Large intestine (tissue), 3 donors: ENCODE results near the gene HSPBP1. TPM values are rescaled to one million over a fixed set of nuclear protein-coding genes. Genes with fewer than 3 reads are reported as not detected.

ENCODE experiments used
- DNase-seq, 2 donors: peaks; one replicate each; pipeline versions ENCODE4 v3.0.0 to v3.0.0-alpha.2; 2013
- H3K27ac ChIP-seq: one replicate; pipeline ENCODE4 v1.5.1; 2013; ENCODE audit warnings: low read length
- H3K27me3 ChIP-seq: 2 replicates; pipeline ENCODE4 v1.6.1; 2013; ENCODE audit warnings: low read length; ENCODE audit not compliant: control insufficient read depth, insufficient read depth
- H3K36me3 ChIP-seq: 2 replicates; pipeline ENCODE4 v1.6.1; 2013; ENCODE audit warnings: low read length; ENCODE audit not compliant: control insufficient read depth, insufficient read depth
- H3K4me1 ChIP-seq: one replicate; pipeline ENCODE4 v1.6.1; 2013; ENCODE audit warnings: low read length; ENCODE audit not compliant: control insufficient read depth, insufficient read depth
- H3K4me3 ChIP-seq: one replicate; pipeline ENCODE4 v1.5.1; 2013; ENCODE audit warnings: low read length
- H3K9me3 ChIP-seq: one replicate; pipeline ENCODE4 v1.6.1; 2013; ENCODE audit warnings: mild to moderate bottlenecking, low read depth, low read length, moderate library complexity; ENCODE audit not compliant: control insufficient read depth
- WGBS: methylation state at CpG from one replicate; pipeline ENCODE4 v1.1.5; 2013; ENCODE audit warnings: low lambda C conversion rate; ENCODE audit not compliant: insufficient coverage; 5-methylcytosine and 5-hydroxymethylcytosine counted together
- polyA plus RNA-seq: library from polyadenylated mRNA; unstranded; fragments of 120-200 nt; gene quantifications from one replicate; pipeline ENCODE4 v1.2.1, GENCODE V29; 2013

HSPBP1 gene
- polyA plus RNA-seq, 1 donor, result 29.4 TPM

DNA sequence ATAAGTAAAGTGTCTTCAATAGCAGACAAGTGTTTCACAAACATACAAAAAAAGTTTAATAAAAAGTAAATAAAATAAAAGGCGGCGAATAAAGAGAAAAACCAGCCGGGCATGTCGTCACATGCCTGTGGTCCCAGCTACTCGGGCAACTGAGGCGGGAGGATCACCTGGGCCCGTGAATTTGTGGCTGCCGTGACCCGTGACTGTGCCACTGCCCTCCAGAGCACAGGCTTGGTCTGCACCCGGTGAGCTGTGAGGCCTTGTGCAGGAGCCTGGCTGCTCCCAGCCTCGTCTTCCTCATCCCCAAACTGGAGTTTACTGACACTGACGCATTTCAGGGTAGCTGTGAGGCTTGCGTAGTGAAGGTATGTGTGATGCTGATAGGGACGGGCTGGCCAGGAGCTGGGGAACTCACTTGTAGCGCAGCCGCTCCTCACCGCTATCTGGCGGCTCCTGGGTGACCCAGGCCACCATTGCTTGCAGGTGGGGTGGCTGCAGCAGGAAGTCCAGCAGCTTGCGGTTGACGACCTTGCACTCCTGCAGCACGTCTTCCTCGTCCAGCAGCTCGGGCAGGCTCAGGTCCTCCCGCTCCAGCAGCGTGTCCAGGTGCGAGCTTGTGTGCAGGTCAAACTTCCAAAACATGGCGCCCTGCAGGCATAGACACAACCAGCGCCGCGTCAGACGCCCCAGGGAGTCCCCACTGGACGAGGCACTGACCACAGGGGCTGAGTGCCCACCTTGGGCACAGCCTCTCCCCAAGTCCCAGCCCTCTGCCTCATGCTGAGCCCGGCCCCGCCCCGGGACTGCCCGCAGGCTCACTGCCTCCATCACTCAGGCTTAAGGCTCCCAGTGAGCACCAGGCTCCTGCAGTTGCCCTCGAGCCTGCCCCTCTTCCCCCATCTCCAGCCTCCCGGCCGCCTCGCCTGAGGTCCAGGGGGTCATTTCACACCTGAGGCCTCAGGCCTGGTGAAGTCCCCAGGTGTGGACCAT lies 33.2 kb downstream of the HSPBP1 start:
- H3K4me1 ChIP-seq, result peaks cover 20% of the 10 kb centered on the region
- no peaks in the 10 kb centered on the region for H3K9me3 ChIP-seq
- no peak overlapping the region for H3K4me3 ChIP-seq
- DNase-seq, result no peak
- peaks cover 62% of the 10 kb centered on the region for H3K36me3 ChIP-seq
- WGBS, result 100% methylated on average over 1 of the region's 40 CpGs
- H3K27me3 ChIP-seq, result no peaks in the 10 kb centered on the region
- H3K27ac ChIP-seq, result no peak overlapping the region

DNA sequence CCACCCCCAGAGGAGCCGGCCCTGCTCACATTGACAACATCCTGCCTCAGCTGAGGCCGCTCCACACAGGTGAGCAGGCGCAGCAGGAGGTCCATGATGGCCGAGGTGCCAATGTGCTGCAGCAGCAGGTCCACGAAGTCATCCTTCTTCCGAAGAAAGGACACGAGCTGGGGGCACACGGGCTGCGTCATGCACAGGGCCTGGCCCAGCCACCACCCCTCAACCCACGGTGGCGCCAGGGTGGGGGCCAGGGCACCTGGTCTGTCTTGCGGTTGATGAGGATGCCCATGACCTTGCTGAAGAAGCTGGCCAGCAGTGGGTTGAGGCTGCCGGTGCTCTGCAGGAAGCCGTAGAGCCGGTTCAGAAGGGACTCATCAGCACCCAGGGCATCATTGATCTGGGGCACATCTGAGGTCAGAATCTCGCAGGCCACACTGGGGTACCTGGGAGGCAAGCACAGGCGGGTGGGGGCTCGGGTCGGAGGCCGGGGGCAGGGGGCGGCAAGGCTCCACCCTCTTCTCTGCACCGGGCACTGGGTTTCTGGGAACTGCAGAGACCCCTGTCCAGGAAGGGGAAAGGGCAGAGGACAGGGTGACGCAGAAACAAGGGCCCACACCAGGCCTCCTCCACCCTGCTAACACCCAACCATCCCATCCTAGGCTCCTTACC lies 34.5 kb downstream of the HSPBP1 start:
- Histone ChIP-seq H3K27me3 (no peaks in the 10 kb centered on the region), H3K4me1 (peaks cover 16% of the 10 kb centered on the region), H3K36me3 (peaks cover 66% of the 10 kb centered on the region), H3K9me3 (no peaks in the 10 kb centered on the region), H3K4me3 (no peak overlapping the region), H3K27ac (no peak overlapping the region)
- DNase-seq, result no peak
- whole genome bisulfite sequencing, result no CpG with 5 or more reads among the region's 23 CpGs

DNA sequence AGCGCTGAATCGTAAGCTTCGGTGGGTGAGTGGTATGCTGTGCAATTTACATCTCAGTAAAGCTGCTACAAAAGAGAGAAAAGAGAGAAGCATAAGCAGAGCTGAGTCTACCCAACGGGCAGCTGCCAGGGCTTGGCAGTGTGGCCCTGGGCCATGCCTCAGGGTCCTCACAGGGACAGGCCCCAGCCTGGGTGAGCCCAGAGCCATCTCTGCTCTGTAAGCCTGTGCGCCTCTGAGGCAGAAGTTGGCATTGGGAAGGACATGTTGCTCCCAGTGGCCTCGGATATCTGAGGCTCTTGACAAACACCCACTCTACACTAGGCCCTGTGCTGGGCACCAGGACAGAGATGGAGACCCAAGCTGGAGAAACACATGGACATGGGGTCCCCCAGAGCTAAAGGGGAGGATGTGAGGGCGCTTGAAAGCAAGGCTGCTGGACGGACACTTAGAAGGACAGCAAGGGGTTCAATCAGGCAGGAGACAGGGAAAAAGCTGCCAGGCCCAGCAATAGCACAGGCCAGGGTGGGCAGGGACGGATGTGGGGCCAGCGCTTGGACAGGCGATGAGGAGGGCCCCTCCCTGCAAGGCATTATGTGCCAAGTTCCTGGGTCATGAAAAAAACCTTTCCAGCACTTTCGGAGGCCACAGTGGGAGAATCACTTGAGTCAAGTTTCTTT lies 35.8 kb downstream of the HSPBP1 start:
- Histone ChIP-seq H3K4me1 (peaks cover 16% of the 10 kb centered on the region), H3K4me3 (no peak overlapping the region), H3K27me3 (no peaks in the 10 kb centered on the region), H3K36me3 (peaks cover 79% of the 10 kb centered on the region), H3K9me3 (no peaks in the 10 kb centered on the region), H3K27ac (no peak overlapping the region)
- WGBS, result 94% methylated on average over 3 of the region's 12 CpGs
- no peak for DNase-seq

DNA sequence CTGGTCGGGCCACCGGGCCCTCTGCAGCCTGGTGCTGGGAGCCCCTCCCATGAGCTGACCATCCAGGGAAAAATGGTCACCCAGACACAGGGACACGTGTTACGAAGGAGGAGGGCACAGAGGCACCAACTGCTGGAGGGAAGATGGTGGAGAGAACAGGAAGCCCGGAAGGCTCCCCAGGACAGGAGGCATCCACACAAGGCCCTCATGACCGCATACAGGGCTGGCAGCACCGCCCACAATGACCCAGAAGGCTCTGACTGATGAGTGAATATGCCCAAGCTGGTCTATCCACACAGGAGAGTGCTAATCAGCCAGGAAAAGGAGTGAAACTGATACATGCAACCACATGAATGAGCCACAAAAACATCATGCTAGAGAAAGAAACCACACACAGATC lies 37.4 kb downstream of the HSPBP1 start:
- no peaks in the 10 kb centered on the region for H3K9me3 ChIP-seq

DNA sequence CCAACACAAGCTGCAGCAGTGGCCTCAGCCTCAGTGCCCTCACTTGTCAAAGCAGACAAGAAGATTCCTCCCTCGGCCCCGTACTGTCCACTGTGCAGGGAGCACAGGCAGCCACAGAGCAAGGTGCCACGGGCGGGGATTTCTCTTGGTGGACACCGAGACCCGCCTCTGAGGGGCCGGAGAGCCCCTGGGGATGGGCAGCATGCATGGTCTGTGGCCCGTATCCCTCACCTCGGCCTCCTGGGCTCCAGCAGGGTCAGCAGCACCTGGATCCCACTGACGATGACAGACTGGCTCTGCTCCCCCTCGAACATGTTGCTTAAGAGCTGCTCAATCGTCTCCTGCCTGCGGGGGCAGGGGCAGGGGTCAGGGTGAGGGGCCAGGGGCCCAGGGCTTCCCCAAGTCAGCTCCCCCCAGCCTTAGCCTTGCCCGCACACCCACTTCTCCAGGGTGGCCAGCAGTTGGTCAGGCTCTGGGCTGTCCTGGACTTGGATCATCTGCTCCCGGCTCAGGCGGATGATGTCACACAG lies 37.9 kb downstream of the HSPBP1 start:
- Histone ChIP-seq H3K36me3 (peaks cover 90% of the 10 kb centered on the region), H3K4me1 (no peaks in the 10 kb centered on the region), H3K27me3 (no peaks in the 10 kb centered on the region), H3K9me3 (no peaks in the 10 kb centered on the region), H3K4me3 (no peak overlapping the region), H3K27ac (no peak overlapping the region)
- no CpG with 5 or more reads among the region's 16 CpGs for WGBS
- no peak for DNase-seq

More for the DNA sequence above, 37.4 kb downstream of the HSPBP1 start:
- H3K4me3 ChIP-seq, result no peak overlapping the region
- H3K4me1 ChIP-seq, result peaks cover 3% of the 10 kb centered on the region
- DNase-seq, result no peak
- WGBS, result no CpG with 5 or more reads among the region's 7 CpGs
- peaks cover 88% of the 10 kb centered on the region for H3K36me3 ChIP-seq
- no peaks in the 10 kb centered on the region for H3K27me3 ChIP-seq
- no peak overlapping the region for H3K27ac ChIP-seq

DNA sequence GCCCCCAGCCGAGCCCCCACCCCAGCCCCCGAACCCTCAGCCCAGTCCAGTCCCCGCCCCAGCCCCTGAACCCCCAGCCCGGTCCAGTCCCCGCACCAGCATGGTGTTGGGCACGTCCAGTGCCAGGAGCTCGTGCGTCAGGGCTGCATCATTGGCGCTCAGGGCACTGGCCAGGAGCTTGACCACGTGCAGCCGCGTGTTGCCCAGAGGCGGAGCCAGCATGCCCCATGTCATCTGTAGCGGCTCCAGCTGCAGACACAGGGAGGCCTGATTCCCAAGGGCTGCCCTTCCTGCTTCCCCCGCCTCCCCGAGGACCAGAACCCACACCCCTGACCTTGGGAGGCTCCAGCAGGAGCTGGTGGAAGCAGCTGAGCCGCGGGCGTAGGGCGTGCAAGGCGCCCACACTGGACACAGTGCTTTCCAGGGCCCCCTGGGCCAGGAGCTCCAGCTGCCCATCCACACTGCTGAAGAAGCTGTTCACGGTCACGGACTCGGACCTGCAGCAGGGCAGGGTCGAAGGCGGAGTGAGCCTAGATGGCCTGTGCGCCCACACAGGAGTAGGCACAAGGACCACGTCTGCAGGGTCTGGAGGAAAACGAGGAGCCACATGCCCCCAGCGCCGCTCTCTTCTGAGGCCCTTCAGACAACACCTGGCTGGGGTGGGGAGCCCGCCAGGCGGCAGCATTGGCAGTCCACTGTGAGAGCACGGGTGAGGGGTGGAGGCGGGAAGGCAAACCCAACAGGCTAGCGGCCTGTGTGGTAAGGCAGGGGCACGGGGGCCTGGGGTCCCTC lies 38.6 kb downstream of the HSPBP1 start:
- no CpG with 5 or more reads among the region's 37 CpGs for WGBS
- no peak overlapping the region for H3K27ac ChIP-seq

DNA sequence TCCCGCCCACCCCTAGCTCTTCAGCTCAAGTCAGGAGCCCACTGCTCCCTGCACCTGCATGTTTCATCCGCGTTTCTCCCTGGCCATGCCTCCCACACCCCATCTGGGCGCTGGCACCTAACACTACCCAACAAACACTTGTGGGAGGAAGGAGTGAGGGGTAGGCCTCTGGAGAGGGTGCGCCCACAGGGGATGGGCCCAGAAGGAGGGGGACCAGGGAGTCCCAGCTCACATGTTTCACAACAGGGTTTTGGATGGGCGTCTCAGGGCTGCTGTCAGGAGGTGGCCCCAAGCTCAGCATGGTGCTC lies 39.2 kb downstream of the HSPBP1 start:
- peaks cover 90% of the 10 kb centered on the region for H3K36me3 ChIP-seq
- H3K4me3 ChIP-seq, result no peak overlapping the region
- no peak overlapping the region for H3K27ac ChIP-seq
- no peaks in the 10 kb centered on the region for H3K9me3 ChIP-seq
- no CpG with 5 or more reads among the region's 6 CpGs for WGBS
- H3K4me1 ChIP-seq, result no peaks in the 10 kb centered on the region
- H3K27me3 ChIP-seq, result no peaks in the 10 kb centered on the region
- no peak for DNase-seq

More for the DNA sequence above, 38.6 kb downstream of the HSPBP1 start:
- DNase-seq, result no peak
- Histone ChIP-seq H3K36me3 (peaks cover 90% of the 10 kb centered on the region), H3K27me3 (no peaks in the 10 kb centered on the region), H3K4me1 (no peaks in the 10 kb centered on the region), H3K4me3 (no peak overlapping the region), H3K9me3 (no peaks in the 10 kb centered on the region)

DNA sequence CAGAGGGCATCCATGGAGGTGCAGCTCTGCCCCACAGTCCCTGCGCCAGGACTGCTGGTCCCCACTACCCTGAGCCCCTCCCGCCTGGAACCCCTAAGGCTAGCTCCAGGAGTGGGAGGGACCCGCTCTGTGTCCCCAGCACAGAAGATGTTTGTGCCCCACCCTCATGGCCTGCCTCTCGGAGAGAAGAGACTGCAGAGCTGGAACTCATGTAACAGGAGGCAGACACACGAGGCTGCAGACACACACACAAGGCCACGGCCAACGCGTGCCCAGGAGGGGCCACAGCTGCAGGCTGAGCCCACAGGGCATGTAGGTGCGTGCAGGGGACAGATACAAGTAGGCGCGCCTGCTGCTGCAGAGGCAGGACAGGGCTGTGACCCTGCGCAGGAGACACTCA lies 40.9 kb downstream of the HSPBP1 start:
- Histone ChIP-seq H3K4me3 (no peak overlapping the region), H3K36me3 (peaks cover 88% of the 10 kb centered on the region), H3K27me3 (no peaks in the 10 kb centered on the region), H3K27ac (no peak overlapping the region), H3K9me3 (no peaks in the 10 kb centered on the region), H3K4me1 (no peaks in the 10 kb centered on the region)
- no CpG with 5 or more reads among the region's 12 CpGs for WGBS
- DNase-seq, result no peak

DNA sequence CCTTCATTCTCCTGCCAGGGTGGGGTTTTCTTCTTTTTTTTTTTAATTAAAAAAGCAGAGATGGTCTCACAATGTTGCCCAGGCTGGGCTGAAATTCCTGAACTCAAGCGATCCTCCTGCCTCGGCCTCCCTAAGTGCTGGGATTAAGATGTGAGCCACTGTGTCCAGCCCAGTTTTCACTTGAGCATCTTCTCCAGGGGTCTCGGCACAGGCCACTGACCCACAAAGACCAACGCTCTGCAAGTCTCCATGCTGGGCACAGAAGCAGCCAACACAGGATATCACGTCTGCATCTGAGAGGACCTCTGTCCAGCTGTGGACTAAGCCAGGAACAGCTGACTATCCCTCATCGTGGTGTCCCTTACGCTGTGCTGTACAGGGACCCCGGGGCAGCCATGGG lies 41.9 kb downstream of the HSPBP1 start:
- Histone ChIP-seq H3K27ac (no peak overlapping the region), H3K9me3 (no peaks in the 10 kb centered on the region), H3K27me3 (no peaks in the 10 kb centered on the region), H3K4me1 (no peaks in the 10 kb centered on the region), H3K4me3 (no peak overlapping the region), H3K36me3 (peaks cover 81% of the 10 kb centered on the region)
- no peak for DNase-seq
- no CpG with 5 or more reads among the region's 8 CpGs for WGBS
